Endothelial cell (in vitro differentiated cells): Measurements from ENCODE around the gene TP63. TPM values are rescaled to one million over a fixed set of nuclear protein-coding genes. Genes with fewer than 3 reads are reported as not detected.
"Not testable (repeated sequence)": the region's sequence is repeated elsewhere in the genome, so short reads cannot be mapped to it uniquely, and the experiment has no call there.

Experiments used
- DNase-seq: peaks from one replicate; pipeline ENCODE4 v3.0.0; 2021; ENCODE audit warnings: low spot score
- H3K27ac Mint-ChIP-seq: one replicate; pipeline ENCODE4 v1.8.0; 2021; ENCODE audit warnings: mixed read lengths, inconsistent platforms; ENCODE audit not compliant: unreplicated experiment
- H3K27me3 Mint-ChIP-seq: one replicate; pipeline ENCODE4 v1.8.0; 2021; ENCODE audit warnings: mild to moderate bottlenecking, moderate library complexity, mixed read lengths, inconsistent platforms; ENCODE audit not compliant: unreplicated experiment
- H3K36me3 Mint-ChIP-seq: one replicate; pipeline ENCODE4 v1.8.0; 2021; ENCODE audit warnings: mild to moderate bottlenecking, low read depth, mixed read lengths, inconsistent platforms; ENCODE audit not compliant: unreplicated experiment
- H3K4me1 Mint-ChIP-seq: one replicate; pipeline ENCODE4 v1.8.0; 2021; ENCODE audit warnings: mild to moderate bottlenecking, mixed read lengths, inconsistent platforms; ENCODE audit not compliant: unreplicated experiment
- H3K4me3 Mint-ChIP-seq: one replicate; pipeline ENCODE4 v1.8.0; 2021; ENCODE audit warnings: mild to moderate bottlenecking, mixed read lengths, inconsistent platforms; ENCODE audit not compliant: unreplicated experiment
- H3K9me3 Mint-ChIP-seq: one replicate; pipeline ENCODE4 v1.8.0; 2021; ENCODE audit warnings: mixed read lengths, inconsistent platforms; ENCODE audit not compliant: unreplicated experiment
- CTCF ChIP-seq: fragments of 200-600 bp; sonication (generic); IDR thresholded peaks from one replicate; pipeline ENCODE4 v1.5.0; 2021; ENCODE audit warnings: antibody characterized with exemption; ENCODE audit not compliant: unreplicated experiment
- total RNA-seq: library from RNA; stranded (reverse); fragmentation: NEBNext Ultra II Directional; extraction: Animal tissue kit (Norgen Biotek cat#: 25700); gene quantifications from one replicate; pipeline ENCODE4 v1.2.1, GENCODE V29; 2021; ENCODE audit not compliant: unreplicated experiment

TP63 gene
- total RNA-seq, 1 donor from 2014 or later = 1.0 TPM

GRCh38 chr3:189588070-189588469, 43.1 kb upstream of the TP63 start:
- no peak for DNase-seq
- Mint-ChIP-seq H3K27me3 (no peaks in the 10 kb centered on the region), H3K9me3 (no peaks in the 10 kb centered on the region), H3K4me1 (no peaks in the 10 kb centered on the region), H3K27ac (no peak overlapping the region), H3K4me3 (no peak overlapping the region), H3K36me3 (no peaks in the 10 kb centered on the region)
- no peak for TF ChIP-seq CTCF

GRCh38 chr3:189588475-189589178, 42.6 kb upstream of the TP63 start:
- Mint-ChIP-seq H3K27ac (no peak overlapping the region), H3K4me3 (no peak overlapping the region), H3K4me1 (no peaks in the 10 kb centered on the region), H3K27me3 (no peaks in the 10 kb centered on the region), H3K9me3 (no peaks in the 10 kb centered on the region), H3K36me3 (no peaks in the 10 kb centered on the region)
- DNase-seq = no peak
- TF ChIP-seq CTCF = no peak

GRCh38 chr3:189589179-189589569, 42.0 kb upstream of the TP63 start:
- no peak overlapping the region for H3K27ac Mint-ChIP-seq
- H3K27me3 Mint-ChIP-seq = no peaks in the 10 kb centered on the region
- no peaks in the 10 kb centered on the region for H3K4me1 Mint-ChIP-seq
- DNase-seq = no peak
- TF ChIP-seq CTCF = no peak
- no peaks in the 10 kb centered on the region for H3K36me3 Mint-ChIP-seq
- no peak overlapping the region for H3K4me3 Mint-ChIP-seq
- no peaks in the 10 kb centered on the region for H3K9me3 Mint-ChIP-seq

GRCh38 chr3:189590223-189590622, 41.0 kb upstream of the TP63 start:
- no peak overlapping the region for H3K27ac Mint-ChIP-seq
- H3K9me3 Mint-ChIP-seq = no peaks in the 10 kb centered on the region
- no peak overlapping the region for H3K4me3 Mint-ChIP-seq
- H3K27me3 Mint-ChIP-seq = no peaks in the 10 kb centered on the region
- H3K36me3 Mint-ChIP-seq = no peaks in the 10 kb centered on the region
- H3K4me1 Mint-ChIP-seq = no peaks in the 10 kb centered on the region
- no peak for DNase-seq
- TF ChIP-seq CTCF = no peak

- H3K36me3 Mint-ChIP-seq = peaks cover 4% of the 10 kb centered on the region
- no peak for DNase-seq
- no peaks in the 10 kb centered on the region for H3K27me3 Mint-ChIP-seq
- no peak for TF ChIP-seq CTCF
- H3K27ac Mint-ChIP-seq = no peak overlapping the region
- no peaks in the 10 kb centered on the region for H3K9me3 Mint-ChIP-seq
- no peaks in the 10 kb centered on the region for H3K4me1 Mint-ChIP-seq
- no peak overlapping the region for H3K4me3 Mint-ChIP-seq
Measured at GRCh38 chr3:189593581-189593980, 37.6 kb upstream of the TP63 start.

- H3K36me3 Mint-ChIP-seq, H3K27me3 Mint-ChIP-seq, DNase-seq, H3K9me3 Mint-ChIP-seq, H3K4me1 Mint-ChIP-seq, H3K27ac Mint-ChIP-seq, H3K4me3 Mint-ChIP-seq: not testable (repeated sequence)
Measured at GRCh38 chr3:189596078-189596979, 34.9 kb upstream of the TP63 start.
